Bone marrow (tissue), 2 donors: ENCODE measurements around the gene PRRG4.
"Not testable (repeated sequence)": the region's sequence is repeated elsewhere in the genome, so short reads cannot be mapped to it uniquely, and the experiment has no call there.

Experiments used
- DNase-seq, 2 donors: peaks; one replicate each; lab custom pipeline; 2025; lab: John Stamatoyannopoulos, UW

The PRRG4 gene

GRCh38 chr11:32830796-32831195 is 1.1 kb downstream of the PRRG4 start:
- DNase-seq = no peak

- no peak for DNase-seq
These were observed 1.5 kb downstream of the PRRG4 start for GRCh38 chr11:32831221-32831620.

- DNase-seq = no peak
These were observed 4.2 kb downstream of the PRRG4 start for GRCh38 chr11:32833921-32834320.

GRCh38 chr11:32836946-32837345 is 7.2 kb downstream of the PRRG4 start:
- no peak for DNase-seq

GRCh38 chr11:32838505-32839274 is 9.0 kb downstream of the PRRG4 start:
- no peak for DNase-seq

GRCh38 chr11:32839308-32839707 is 9.6 kb downstream of the PRRG4 start:
- DNase-seq = no peak

GRCh38 chr11:32840587-32840986 is 10.9 kb downstream of the PRRG4 start:
- DNase-seq = no peak

GRCh38 chr11:32843544-32843943 is 13.8 kb downstream of the PRRG4 start:
- no peak for DNase-seq

GRCh38 chr11:32847511-32847910 is 17.8 kb downstream of the PRRG4 start:
- no peak for DNase-seq

GRCh38 chr11:32849761-32850160 is 20.0 kb downstream of the PRRG4 start:
- peak in 1 of 2 donors; percentile 44 for DNase-seq

- no peak for DNase-seq
These were observed 21.5 kb downstream of the PRRG4 start for GRCh38 chr11:32851251-32851650.

GRCh38 chr11:32852207-32852606 is 22.5 kb downstream of the PRRG4 start:
- no peak for DNase-seq

GRCh38 chr11:32855601-32856000 is 25.9 kb downstream of the PRRG4 start:
- DNase-seq = no peak

GRCh38 chr11:32858731-32859130 is 29.0 kb downstream of the PRRG4 start:
- DNase-seq = no peak

- no peak for DNase-seq
These were observed 32.3 kb downstream of the PRRG4 start for GRCh38 chr11:32861850-32862577.

- DNase-seq = no peak
These were observed 34.8 kb downstream of the PRRG4 start for GRCh38 chr11:32864555-32864954.

GRCh38 chr11:32868752-32869151 is 39.0 kb downstream of the PRRG4 start:
- DNase-seq = not testable (repeated sequence)

GRCh38 chr11:32870676-32871075 is 40.9 kb downstream of the PRRG4 start:
- no peak for DNase-seq

GRCh38 chr11:32874132-32874531 is 44.4 kb downstream of the PRRG4 start:
- DNase-seq = no peak

GRCh38 chr11:32881286-32881685 is 51.6 kb downstream of the PRRG4 start:
- no peak for DNase-seq

GRCh38 chr11:32883421-32883820 is 53.7 kb downstream of the PRRG4 start:
- DNase-seq = no peak

GRCh38 chr11:32884023-32884422 is 54.3 kb downstream of the PRRG4 start:
- no peak for DNase-seq

- DNase-seq = peak in 1 of 2 donors; percentile 27
These were observed 55.1 kb downstream of the PRRG4 start for GRCh38 chr11:32884770-32885384.
